ENCODE results near the gene UPK1A. TPM values are rescaled to one million over a fixed set of nuclear protein-coding genes. Genes with fewer than 3 reads are reported as not detected.

Gene UPK1A
- total RNA-seq, 1 donor from 2014 or later: not detected

GRCh38 chr19:35708391-35708790 lies 42.1 kb downstream of the UPK1A start:
- TF ChIP-seq, protein P1, sequence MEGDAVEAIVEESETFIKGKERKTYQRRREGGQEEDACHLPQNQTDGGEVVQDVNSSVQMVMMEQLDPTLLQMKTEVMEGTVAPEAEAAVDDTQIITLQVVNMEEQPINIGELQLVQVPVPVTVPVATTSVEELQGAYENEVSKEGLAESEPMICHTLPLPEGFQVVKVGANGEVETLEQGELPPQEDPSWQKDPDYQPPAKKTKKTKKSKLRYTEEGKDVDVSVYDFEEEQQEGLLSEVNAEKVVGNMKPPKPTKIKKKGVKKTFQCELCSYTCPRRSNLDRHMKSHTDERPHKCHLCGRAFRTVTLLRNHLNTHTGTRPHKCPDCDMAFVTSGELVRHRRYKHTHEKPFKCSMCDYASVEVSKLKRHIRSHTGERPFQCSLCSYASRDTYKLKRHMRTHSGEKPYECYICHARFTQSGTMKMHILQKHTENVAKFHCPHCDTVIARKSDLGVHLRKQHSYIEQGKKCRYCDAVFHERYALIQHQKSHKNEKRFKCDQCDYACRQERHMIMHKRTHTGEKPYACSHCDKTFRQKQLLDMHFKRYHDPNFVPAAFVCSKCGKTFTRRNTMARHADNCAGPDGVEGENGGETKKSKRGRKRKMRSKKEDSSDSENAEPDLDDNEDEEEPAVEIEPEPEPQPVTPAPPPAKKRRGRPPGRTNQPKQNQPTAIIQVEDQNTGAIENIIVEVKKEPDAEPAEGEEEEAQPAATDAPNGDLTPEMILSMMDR (IDR thresholded peaks at IDR 0.05; ENCODE audit: insufficient read depth, low read length, poor library complexity, severe bottlenecking): no peak
- DNase-seq (ENCODE audit: low read depth): no peak

DNA sequence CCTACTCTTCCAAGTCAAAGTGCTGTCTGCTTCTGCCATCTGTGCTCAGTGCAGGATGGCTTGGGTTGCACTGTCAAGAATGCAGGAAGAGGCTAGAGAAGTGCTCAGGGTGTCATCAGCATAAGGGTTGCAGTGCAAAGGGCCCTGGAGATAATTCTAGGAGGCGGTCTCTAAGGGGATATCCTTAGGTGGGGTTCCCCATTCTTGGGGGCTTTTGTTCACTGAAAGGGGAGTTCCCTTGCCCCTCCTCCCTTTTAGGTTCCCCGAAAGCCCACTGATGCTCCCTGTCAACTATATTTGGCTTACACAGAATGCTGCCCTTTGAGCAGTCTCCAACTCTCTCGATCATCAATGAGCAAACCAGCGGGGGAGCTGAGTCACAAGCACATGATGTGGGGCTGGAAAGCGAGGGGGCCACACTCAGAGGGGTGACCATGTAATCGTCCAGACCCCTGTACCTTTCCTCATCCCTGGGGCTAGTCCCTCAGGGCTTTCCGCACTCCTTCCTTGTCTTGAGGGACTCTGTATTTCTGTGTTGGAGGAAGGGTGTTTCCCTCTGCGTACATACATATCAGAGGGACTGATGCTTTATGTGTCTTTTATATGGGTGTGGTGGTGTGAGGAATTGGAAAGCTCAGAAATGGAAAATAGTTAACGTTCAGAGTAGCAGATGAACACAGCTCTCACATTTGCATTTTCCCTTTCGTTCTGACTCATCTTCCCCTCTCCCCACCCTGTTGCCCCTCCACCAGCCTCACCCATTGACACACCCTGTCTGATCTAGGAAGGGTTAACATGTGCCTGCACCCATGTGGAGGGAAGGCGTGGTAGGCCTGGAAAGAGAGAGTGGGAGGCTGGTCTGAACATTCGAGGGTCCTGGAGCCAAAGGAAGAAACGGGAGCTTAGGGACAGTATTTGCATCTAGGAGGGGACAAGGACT lies 44.7 kb downstream of the UPK1A start:
- Histone ChIP-seq H3K36me3 (ENCODE audit: control insufficient read depth, insufficient read depth, low read length) (no peaks in the 10 kb centered on the region), H3K4me3 (ENCODE audit: low read depth, low read length) (no peak overlapping the region), H3K27me3 (ENCODE audit: control insufficient read depth, insufficient read depth, low read length) (no peaks in the 10 kb centered on the region)
- TF ChIP-seq, protein P1 (IDR thresholded peaks at IDR 0.05; ENCODE audit: insufficient read depth, low read length, poor library complexity, severe bottlenecking): no peak
- DNase-seq (ENCODE audit: low read depth): no peak

More at GRCh38 chr19:35708391-35708790, 42.1 kb downstream of the UPK1A start:
- Histone ChIP-seq H3K27me3 (ENCODE audit: control insufficient read depth, insufficient read depth, low read length) (peaks cover 4% of the 10 kb centered on the region), H3K4me3 (ENCODE audit: low read depth, low read length) (no peak overlapping the region), H3K36me3 (ENCODE audit: control insufficient read depth, insufficient read depth, low read length) (no peaks in the 10 kb centered on the region)

DNA sequence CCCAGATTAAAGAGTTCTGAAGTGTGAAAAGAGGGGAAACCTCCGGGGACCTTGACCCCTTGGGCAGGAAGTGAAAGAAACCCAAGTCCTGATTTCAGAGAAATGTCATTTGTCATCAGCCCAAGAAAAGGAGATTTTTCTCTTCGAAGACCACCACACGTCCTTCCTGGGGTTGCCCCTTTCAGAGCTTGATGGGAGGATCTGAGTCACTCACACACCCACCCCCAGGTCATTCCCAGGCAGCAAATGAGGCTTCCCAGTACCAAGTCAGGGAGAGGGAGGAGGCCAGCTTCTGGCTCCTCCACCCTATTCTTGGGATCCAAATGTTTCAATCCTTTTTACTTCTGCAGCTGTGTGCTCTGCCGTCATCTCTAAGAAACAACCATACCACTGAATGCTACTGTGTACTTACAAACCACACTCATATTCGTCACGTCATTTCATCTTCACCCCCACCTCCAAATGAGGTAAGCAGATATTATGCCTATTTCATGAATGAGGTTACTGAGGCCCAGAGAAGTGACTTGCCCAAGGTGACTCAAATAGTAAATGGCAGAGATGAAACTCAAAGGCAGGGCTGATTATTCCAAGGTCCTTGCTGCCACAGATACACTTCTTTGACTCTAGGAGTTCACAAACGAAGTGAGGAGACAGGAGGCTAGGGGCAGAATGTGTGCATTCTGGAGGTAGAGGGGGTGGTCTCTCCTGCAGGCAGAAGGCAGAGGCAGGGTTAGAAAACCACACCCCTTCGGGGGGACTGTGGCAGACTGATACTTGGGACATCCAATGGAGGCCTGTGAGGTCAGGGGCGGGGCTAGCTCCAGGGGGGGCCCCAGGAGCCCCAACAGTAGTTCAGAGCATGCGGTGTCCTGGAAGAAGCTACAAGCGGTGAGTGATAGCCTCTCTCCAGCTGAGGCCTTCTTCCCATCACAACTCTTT lies 46.5 kb downstream of the UPK1A start:
- no peaks in the 10 kb centered on the region for H3K36me3 ChIP-seq (ENCODE audit: control insufficient read depth, insufficient read depth, low read length)
- DNase-seq (ENCODE audit: low read depth): no peak
- H3K4me3 ChIP-seq (ENCODE audit: low read depth, low read length): no peak overlapping the region
- H3K27me3 ChIP-seq (ENCODE audit: control insufficient read depth, insufficient read depth, low read length): no peaks in the 10 kb centered on the region
- TF ChIP-seq, protein P1 (IDR thresholded peaks at IDR 0.05; ENCODE audit: insufficient read depth, low read length, poor library complexity, severe bottlenecking): no peak

DNA sequence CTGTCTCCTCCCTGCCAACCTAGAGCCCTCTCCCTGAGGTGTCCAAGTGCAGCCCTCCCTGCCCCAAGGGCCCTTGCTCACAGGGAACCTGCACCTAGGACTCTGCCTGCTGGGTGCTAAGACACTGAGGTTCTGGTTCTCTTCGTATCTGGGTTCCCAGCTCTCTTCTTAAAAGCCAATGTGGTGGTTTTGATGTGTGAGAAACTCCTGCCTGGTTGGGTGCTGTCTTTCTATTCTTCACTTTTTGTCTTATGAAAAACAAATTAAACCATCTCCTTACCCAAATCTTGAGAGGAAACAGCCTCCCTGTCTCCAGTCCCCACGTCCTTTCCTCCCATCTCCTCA lies 47.2 kb downstream of the UPK1A start:
- no peak overlapping the region for H3K4me3 ChIP-seq (ENCODE audit: low read depth, low read length)
- H3K27me3 ChIP-seq (ENCODE audit: control insufficient read depth, insufficient read depth, low read length): no peaks in the 10 kb centered on the region
- no peaks in the 10 kb centered on the region for H3K36me3 ChIP-seq (ENCODE audit: control insufficient read depth, insufficient read depth, low read length)
- no peak for DNase-seq (ENCODE audit: low read depth)
- TF ChIP-seq, protein P1 (IDR thresholded peaks at IDR 0.05; ENCODE audit: insufficient read depth, low read length, poor library complexity, severe bottlenecking): no peak

GRCh38 chr19:35713904-35714495 lies 47.7 kb downstream of the UPK1A start:
- no peak overlapping the region for H3K4me3 ChIP-seq (ENCODE audit: low read depth, low read length)
- H3K27me3 ChIP-seq (ENCODE audit: control insufficient read depth, insufficient read depth, low read length): no peaks in the 10 kb centered on the region
- no peak for DNase-seq (ENCODE audit: low read depth)
- TF ChIP-seq, protein P1 (IDR thresholded peaks at IDR 0.05; ENCODE audit: insufficient read depth, low read length, poor library complexity, severe bottlenecking): no peak
- H3K36me3 ChIP-seq (ENCODE audit: control insufficient read depth, insufficient read depth, low read length): no peaks in the 10 kb centered on the region
